ENCODE measurements around the gene GAPDHS. TPM values are rescaled to one million over a fixed set of nuclear protein-coding genes. Genes with fewer than 3 reads are reported as not detected.

GAPDHS gene
- polyA plus RNA-seq (ENCODE audit: insufficient read length in 3 of 3), result not detected

DNA sequence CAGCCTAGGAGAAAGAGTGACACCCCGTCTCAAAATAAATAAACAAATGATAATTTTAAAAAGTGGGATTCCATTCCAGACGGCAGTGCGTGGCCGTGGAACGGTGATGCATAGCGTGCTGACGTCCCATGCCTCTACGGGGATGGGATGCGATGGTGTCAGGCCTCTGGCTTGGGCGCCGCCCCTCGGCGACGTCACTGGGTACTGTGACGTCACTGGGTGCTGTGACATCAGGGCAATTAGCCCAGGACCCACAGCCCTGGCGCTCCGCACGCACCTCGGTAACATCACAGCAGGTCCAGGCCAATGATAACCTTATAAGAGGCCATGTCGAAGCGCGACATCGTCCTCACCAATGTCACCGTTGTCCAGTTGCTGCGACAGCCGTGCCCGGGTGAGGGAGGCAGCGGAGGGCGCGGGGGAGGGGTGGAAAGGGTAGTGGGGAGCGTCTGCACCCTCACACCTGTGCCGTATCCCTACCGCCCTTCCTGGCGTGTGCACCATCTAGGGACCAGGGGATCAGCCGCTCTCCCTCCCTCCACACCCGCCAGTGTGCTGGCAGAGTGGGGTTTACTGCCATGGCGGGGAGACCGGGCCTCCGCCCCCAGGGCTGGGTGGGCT is at the start of gene GAPDHS:
GAPDHS (plus strand) TSS at position 256 of the 621 bp plus-strand sequence; CDS start at position 328, 72 bp downstream.
- DNase-seq (ENCODE audit: low read depth in 3 of 3, low spot score in 2 of 3), result no peak

- no peak for DNase-seq (ENCODE audit: low read depth in 3 of 3, low spot score in 2 of 3)
Measured at GRCh38 chr19:35484252-35485036, 48.8 kb upstream of the GAPDHS start.

- no peak for DNase-seq (ENCODE audit: low read depth in 3 of 3, low spot score in 2 of 3)
Measured at GRCh38 chr19:35486268-35486708, 47.0 kb upstream of the GAPDHS start.

DNA sequence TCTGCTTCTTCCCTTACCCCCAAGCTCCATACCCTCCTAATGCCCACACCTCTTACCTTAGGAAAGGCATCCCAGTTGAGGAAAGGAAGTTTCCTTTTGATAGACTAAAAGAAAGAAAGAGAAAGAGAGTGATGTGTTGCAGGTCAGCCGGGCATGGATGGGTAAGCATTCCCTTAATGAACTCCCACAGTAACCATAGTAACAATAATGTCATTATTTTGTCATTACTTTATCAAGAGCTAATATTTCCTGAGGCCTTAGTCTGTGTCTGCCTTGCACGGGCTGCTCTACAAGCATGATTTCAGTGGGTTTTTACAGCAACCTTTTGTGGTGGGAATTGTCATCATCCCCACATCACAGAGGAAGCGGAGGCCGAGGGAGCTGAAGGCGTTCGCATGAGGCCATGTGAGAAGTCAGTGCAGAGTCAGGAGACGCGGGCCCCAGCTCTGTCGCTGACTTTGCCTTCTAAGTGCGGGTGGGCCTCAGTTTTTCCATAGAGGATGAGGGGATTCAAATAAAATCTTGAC is 45.5 kb upstream of the GAPDHS start:
- no peak for DNase-seq (ENCODE audit: low read depth in 3 of 3, low spot score in 2 of 3)

DNA sequence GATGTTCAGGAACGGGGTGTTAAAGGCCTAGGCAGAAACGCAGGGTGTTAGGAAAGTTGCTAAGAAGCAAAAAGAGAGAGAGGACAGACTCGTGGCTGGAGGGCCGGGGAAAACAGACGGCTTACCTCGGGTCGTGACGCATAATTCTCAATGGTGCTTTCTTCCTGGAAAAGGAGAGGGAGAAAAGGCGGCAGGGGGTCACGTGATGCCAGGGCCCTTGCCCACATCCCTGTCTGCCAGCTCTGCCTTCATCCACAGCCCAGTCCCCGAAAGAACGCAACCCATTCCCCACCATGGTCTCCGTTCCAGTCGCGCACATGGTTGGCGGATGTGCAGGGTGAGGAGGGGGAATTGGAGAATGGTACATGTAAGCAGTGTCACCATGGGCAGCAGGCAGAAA is 44.6 kb upstream of the GAPDHS start:
- DNase-seq (ENCODE audit: low read depth in 3 of 3, low spot score in 2 of 3), result no peak

- DNase-seq (ENCODE audit: low read depth in 3 of 3, low spot score in 2 of 3), result no peak
Measured at GRCh38 chr19:35490364-35490763, 42.9 kb upstream of the GAPDHS start, which contains the start of gene KRTDAP. Gene KRTDAP, minus strand, starts transcription at chr19:35490464. Its CDS starts 22 bp downstream, at chr19:35490442.

DNA sequence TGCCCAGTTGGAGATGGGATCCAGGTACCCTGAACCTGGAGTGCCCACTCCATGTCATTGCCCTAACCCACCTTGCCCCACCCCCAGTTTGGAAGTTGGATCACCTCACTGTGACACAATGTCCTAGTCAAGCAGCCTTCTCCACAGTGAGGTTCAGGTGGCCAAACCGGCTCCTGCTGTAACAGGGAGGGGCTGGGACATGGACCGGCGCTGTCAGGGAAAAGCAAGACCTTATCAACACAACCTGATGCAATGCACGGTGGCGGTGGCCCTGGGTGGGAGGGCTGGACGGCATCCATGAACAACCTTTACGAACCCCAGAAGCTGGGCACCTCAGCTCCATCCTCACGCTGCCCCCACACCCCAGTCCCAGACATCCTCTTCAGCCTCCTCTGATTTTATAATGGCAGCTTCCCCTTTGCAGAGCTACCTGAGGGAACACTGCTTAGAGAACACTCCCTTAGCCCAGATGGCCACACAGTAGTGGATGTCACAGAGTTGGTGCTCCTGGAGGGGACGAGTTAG is 41.4 kb upstream of the GAPDHS start:
- no peak for DNase-seq (ENCODE audit: low read depth in 3 of 3, low spot score in 2 of 3)

DNA sequence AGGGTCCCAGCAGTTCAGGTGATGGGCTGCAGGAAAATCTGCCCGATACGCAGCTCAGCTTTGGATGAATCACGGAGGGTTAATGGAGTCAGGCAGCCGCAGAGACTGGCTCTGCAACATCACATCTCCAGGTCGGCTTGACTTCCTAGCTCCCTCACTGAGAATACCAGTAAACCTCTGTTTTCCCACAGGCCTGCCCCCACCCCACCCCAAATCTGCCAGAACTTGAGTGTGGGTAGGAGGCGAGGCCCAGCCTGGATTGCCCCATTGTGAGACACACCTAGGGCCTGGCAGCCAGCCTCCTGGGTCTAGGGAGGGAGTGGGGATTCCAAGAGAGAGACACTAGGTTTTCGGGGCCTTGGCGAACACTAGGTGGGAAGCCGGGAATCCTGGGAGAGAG is 39.3 kb upstream of the GAPDHS start:
- no peak for DNase-seq (ENCODE audit: low read depth in 3 of 3, low spot score in 2 of 3)

DNA sequence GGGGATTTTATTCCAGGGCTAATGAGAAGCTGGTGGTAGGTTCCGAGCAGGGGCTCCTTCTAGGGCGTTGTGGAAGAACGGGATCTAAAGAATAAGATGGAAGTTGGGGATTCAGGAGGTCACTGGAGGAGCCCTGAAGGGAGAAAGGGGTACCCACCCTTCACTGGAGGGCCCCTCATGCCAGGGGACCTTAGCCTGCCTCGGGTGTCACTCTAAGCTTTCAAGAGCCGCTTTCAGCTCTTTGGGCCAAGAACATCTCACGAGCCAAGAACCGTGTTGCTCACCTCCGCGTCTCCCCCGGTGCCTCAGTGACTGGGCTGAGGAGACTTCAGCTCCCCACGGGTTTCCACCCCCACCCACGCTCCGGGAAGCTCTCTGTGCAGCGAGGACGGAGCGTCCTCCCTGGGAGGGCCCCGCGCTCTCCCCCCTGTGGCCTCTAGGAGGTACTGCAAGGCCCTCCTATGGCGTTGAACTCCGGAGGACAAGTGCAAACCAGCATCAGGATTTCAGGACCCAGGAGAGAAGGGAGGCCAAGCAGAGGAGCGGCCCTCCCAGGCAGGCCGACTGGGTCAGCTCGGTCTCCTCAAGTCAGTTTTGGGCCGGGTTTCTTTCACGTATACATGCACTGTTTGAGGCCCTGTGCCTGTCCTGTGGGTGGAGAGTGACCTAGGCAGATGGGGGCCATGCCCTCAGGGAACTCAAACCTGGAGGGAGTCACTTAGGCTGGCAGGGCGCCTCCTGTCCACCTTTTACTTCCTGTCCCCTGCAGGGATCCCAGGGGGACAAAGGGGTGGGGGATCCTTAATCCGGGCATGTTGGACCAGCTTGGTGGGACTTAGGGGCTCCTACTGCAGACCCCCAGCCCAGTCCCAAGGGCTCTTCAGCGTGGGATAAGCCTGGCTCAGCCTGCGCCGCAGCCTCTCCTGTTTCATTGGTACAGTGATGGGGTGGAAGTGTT is 37.9 kb upstream of the GAPDHS start:
- DNase-seq (ENCODE audit: low read depth in 3 of 3, low spot score in 2 of 3), result peak in 2 of 3 donors; percentile 16 to 21

DNA sequence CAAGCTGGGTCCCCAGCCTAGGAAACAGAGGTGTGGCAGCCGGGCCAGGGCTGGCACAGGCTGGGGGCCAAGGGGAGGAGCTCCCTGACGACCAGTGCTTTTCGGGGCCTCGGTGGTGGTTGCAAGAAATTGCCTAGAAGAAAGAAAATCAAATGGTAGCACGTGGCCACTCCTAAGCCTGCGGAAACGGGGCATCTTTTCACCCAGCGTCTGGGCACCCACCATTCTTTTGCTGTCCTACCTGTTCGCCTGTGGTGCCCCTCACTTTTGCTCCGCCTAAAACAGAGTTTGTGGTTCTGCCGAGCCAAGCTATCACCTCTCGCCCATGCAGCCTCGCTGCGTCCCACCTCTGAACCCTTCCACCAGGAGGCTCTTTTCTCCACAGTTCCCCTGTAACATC is 35.9 kb upstream of the GAPDHS start:
- no peak for DNase-seq (ENCODE audit: low read depth in 3 of 3, low spot score in 2 of 3)

GRCh38 chr19:35498220-35498619 is 35.0 kb upstream of the GAPDHS start:
- no peak for DNase-seq (ENCODE audit: low read depth in 3 of 3, low spot score in 2 of 3)

DNA sequence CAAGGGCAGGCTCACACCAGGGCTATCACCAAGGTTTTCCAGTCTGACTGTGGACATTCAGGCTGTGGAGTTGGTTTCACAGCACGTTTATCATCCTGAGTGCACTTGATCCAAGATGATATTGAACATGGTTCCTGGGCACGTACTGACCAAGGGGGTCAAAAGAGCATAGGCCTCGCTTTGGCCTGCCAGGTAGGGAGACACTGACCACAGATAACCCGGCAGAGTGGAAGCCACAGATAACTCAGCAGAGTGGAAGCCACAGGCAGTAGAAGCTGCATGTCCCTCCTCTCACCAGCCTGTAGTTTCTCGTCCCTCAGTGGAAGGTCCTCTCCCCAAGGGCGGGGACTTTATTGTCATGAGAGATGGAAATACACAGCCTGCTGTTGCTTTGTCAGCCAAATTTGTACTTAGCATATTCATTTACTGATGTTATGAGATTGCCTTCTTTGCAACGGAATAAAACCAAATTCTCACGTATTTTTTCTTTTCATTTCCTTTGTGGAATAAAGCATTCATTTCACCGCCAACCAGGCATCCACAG is 34.2 kb upstream of the GAPDHS start:
- no peak for DNase-seq (ENCODE audit: low read depth in 3 of 3, low spot score in 2 of 3)

GRCh38 chr19:35500611-35501010 is 32.6 kb upstream of the GAPDHS start:
- no peak for DNase-seq (ENCODE audit: low read depth in 3 of 3, low spot score in 2 of 3)

- DNase-seq (ENCODE audit: low read depth in 3 of 3, low spot score in 2 of 3), result no peak
Measured at GRCh38 chr19:35501684-35502083, 31.6 kb upstream of the GAPDHS start.

- no peak for DNase-seq (ENCODE audit: low read depth in 3 of 3, low spot score in 2 of 3)
Measured at GRCh38 chr19:35502751-35503150, 30.5 kb upstream of the GAPDHS start.

DNA sequence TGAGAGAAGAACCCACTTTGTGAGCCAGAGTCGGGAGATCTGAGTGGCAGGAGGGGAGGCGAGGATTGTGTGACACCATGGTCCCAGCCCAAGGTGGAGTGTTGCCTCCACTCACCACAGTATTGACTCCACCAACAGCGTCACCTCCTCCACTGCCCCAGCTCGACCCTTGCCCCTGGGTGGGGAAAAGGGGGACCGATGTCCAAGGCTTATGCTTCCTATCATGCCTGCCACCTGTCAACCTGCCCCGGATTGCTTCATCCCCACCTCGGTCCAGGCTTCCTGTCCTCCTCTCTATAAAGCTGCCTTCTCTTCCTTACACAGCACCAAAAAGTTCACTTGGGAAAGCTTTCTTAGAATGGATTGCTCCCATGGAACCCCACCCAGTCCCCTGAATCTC is 27.2 kb upstream of the GAPDHS start:
- DNase-seq (ENCODE audit: low read depth in 3 of 3, low spot score in 2 of 3), result no peak

DNA sequence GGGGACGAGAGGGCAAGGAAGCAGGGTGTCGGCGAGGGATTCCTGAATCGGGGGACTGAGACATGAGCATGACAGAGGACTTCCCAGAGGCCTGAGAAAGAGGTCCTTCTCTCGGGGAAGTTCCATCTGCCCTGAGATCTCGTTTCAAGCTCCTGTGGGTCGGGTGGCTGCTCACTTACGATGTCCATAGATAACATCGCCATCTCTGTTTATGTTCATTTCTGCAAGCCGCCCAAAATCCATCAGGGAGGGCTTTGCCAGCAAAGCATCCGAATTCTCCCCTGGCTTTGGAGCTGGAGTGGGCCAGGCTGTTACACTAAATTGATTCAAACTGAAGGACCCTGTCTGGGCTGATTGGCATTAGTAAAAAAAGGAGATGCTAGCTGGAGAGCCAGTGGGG is 25.7 kb upstream of the GAPDHS start:
- no peak for DNase-seq (ENCODE audit: low read depth in 3 of 3, low spot score in 2 of 3)

DNA sequence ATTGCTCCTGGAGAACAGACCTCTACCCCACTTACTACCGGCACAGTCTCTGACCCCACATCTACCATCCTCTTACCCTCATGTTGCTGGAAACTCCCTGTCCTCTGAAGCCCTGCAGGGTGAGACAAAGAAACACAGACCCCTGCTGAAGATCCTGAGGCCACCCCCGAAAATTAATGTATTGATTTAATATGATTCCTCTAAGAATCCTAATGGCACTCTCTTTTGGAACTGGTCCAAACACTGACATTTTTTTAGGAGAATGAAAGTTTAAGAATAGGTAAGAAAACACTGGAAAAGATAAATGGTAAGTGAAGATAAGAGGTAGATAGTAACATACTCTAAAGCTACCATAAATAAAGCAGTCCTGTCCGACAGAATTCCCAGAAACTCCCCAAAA is 25.1 kb upstream of the GAPDHS start:
- no peak for DNase-seq (ENCODE audit: low read depth in 3 of 3, low spot score in 2 of 3)

- DNase-seq (ENCODE audit: low read depth in 3 of 3, low spot score in 2 of 3), result peak in 2 of 3 donors; percentile 18 to 29
Measured at GRCh38 chr19:35509018-35509652, 24.1 kb upstream of the GAPDHS start.
